D341Med (cell line): Measurements from ENCODE around the gene HSBP1L1.
A peak's percentile ranks its signal among the peaks of the same experiment; 100 is the strongest.

Experiments used
- DNase-seq: peaks from one replicate; pipeline ENCODE4 v3.0.0; 2012; ENCODE audit warnings: low spot score

The HSBP1L1 gene

DNA sequence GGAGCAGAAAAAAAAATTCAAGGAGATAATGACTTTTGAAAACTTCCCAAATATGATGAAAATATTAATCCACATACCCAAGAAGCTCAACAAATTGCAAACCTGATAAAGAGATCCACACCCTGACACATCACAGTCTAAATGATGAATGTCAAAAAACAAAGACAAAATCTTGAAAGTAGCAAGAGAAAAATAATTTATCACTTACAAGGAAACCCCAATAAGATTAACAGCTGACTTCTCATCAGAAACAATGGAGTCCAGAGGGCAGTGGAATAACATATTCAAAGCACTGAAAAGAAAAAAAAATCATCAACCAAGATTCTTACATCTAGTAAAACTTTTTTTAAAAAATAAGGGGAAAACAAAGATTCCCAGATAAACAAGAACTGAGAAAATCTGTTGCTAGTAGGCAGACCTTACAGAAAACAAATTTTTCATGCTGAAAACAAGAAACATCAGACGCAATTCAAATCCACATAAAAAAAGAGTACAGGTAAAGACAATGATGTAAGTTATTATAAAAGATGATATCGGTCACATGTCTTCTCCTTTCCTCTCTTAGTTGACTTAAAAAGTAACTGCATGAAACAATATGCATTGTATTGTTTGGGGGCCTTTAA lies 34.3 kb upstream of the HSBP1L1 start:
- no peak for DNase-seq

- no peak for DNase-seq
Measured at GRCh38 chr18:79931475-79931874, 33.0 kb upstream of the HSBP1L1 start.

GRCh38 chr18:79932907-79933306 lies 31.5 kb upstream of the HSBP1L1 start:
- no peak for DNase-seq

GRCh38 chr18:79933765-79934164 lies 30.7 kb upstream of the HSBP1L1 start:
- DNase-seq: no peak

GRCh38 chr18:79934311-79935097 lies 29.9 kb upstream of the HSBP1L1 start:
- DNase-seq: peak; percentile 56

DNA sequence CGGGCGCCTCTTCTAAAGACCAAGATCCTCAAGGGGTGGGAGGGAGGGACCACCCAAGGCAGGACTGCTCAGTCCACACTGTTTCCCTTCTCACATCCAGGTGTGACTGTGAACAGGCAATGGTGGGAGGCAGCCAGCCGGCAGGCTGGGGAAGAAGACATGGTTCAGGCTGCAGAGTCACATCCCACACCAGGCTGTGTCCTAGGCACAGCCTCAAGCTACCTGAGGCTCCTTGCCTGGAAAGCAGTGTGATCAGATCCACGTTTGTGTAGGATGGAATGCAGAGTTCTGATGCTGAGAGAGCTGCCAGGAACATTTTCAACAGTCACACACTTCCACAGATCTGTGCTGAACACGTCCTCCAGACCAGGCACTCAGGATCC lies 29.4 kb upstream of the HSBP1L1 start:
- peak; percentile 24 for DNase-seq

- no peak for DNase-seq
Measured at GRCh38 chr18:79935499-79935898, 28.9 kb upstream of the HSBP1L1 start.

GRCh38 chr18:79935925-79936324 lies 28.5 kb upstream of the HSBP1L1 start:
- peak; percentile 24 for DNase-seq

DNA sequence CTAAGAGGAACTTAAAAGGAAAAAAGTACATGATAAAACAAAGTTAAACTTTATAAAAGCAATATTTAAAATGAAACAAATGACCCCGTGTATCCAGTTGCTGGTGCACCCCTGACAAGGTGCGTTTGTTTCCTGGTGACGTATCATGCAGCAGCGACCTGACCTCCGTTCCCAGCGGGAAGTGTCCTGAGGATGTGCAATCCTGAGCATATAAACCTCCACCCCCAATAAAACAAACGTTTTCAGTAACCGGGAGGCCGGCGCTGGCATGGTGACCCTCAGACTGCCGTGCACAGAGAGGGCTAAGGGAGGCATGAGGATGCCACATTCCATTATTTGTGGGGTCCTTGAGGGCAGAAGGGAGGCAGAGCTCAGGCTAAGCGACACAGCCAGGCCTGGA lies 27.8 kb upstream of the HSBP1L1 start:
- peak; percentile 24 for DNase-seq

DNA sequence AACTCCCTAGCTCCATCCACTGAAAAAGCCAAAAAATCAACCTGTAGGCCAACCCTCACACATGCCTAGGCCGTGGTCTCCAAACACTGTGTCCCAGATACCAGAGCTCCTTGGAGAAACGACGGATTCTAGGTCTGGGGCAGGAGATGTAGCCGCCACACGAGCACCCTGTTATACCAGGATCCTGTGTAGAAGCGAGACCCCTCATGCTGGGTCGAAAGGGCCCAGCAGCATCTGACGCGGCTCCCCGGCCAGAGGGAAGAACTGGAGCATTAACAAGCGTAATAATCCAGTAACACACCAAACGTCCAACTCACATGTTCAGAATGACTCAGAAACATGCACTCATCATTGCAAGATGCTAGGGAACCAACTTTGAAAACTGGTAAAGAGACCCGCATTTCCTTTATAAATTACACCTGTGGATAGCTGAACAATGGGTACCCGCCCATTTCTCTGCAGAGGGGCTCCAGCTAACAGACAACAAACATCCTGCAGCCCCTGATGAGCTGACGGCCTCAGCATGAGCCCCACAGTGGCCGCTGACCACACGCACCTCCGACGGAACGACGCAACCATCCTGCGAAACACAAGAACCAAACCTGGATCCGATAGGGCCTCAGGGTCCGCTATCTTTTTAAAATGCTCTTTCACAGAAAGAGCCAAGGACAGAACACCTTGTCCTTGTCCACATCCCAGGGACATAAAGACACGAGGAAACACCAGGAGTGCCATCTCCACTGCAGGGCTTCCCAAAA lies 27.2 kb upstream of the HSBP1L1 start:
- peak; percentile 30 for DNase-seq

DNA sequence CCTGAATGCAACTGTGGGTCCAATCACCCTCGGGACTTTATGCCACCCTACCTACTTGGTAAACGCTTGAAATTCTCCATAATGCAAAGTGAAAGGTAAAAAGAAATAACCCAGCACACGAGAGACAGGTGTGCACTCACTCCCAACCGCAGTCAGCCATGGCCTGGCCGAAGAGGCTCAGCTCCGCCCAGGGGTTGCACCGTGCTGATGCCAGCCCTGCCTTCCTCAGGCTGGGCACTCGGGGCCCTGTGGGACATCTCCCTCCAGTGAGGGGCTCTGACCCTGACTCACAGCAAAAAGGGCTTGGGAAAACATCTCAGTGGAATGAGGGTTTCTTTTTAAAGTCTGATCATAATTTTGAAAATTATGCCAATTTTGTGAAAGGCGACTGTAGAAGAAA lies 26.2 kb upstream of the HSBP1L1 start:
- DNase-seq: peak; percentile 38

DNA sequence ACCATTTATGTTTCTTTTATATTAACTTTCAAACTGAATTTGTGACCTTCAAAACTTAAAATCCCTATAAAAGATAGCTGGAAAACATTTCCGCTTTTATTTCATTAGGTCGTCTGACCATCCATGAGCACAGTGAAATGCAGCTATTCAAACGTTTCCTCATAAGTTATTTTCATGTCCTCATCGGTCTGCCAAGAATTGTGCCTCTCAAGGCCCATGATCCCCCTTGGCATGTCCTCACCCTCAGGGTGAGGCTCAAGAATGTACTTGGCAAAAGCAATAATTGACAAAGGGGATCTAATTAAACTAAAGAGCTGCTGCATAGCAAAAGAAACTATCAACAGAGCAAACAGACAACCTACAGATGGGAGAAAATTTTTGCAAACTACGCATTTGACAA lies 25.3 kb upstream of the HSBP1L1 start:
- DNase-seq: no peak

GRCh38 chr18:79940126-79940813 lies 24.2 kb upstream of the HSBP1L1 start:
- peak; percentile 34 for DNase-seq

DNA sequence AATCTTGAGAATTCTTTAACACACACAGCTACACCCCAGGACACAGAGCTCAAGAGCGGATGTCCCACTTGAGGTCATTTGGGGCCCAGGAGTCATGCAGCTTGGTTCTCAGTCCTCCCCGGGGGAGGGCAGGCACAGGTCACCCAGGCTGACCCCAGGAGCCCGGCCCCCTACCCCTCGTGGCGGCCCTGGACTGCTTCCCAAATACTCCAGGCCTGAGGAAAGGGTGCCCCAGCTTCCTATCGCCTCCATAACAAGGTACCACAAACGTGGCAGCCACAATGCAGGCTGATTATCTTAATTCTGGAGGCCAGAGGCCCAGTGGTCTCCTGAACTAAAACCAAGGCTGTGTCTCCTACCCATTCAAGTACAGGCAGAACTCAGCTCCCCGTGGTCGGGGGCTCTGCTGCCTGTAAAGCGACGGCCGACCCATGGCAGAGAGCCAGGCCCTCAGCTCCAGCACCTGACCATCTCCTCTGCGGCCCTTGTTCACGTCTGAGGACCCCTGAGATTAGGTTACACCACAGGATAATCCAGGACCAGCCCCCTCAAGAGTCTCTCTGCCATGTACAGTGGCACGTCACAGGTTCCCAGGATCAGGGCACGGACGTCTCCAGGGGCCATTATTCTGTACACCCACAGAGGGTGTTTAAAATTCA lies 23.5 kb upstream of the HSBP1L1 start:
- DNase-seq: peak; percentile 34

GRCh38 chr18:79941473-79942119 lies 22.8 kb upstream of the HSBP1L1 start:
- peak; percentile 24 for DNase-seq

- no peak for DNase-seq
Measured at GRCh38 chr18:79942211-79942610, 22.2 kb upstream of the HSBP1L1 start.

DNA sequence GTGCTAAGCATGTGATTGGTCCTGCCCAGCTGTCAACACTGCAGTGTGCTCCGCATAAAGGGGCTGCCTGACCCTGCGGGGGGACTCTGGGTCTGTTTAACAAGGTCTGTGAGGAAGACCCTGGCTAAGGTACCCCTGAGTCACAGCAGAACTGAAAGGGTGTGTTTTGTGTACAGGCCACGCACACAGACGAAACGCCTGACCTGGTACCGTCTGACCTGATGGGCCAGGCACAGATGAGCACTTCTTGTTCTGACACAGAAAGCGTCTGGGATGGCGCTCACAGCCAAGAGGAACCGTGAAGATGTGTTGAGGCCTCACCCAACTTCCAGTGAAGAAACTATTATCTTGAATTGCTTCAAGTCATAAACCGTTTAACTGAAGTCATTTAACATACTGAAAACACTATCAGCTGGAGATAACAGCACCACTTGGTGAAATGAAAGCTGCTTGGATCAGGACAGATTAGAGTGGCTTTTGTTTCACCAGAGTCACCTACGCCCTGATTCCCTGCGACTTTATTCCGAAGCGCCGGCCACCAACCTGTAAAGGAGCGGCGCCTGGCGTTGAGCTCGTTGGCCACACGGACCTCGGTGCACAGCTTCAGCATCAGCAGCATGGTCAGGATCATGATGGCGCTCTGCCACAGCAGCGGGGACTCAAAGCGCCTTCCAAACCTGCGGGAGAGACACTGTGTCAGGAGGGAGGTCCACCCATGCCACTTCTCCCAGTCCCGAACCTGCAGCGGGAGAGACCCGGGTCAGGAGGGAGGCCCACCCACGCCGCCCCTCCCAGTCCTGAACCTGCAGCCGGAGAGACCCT lies 21.4 kb upstream of the HSBP1L1 start:
- peak; percentile 28 for DNase-seq

DNA sequence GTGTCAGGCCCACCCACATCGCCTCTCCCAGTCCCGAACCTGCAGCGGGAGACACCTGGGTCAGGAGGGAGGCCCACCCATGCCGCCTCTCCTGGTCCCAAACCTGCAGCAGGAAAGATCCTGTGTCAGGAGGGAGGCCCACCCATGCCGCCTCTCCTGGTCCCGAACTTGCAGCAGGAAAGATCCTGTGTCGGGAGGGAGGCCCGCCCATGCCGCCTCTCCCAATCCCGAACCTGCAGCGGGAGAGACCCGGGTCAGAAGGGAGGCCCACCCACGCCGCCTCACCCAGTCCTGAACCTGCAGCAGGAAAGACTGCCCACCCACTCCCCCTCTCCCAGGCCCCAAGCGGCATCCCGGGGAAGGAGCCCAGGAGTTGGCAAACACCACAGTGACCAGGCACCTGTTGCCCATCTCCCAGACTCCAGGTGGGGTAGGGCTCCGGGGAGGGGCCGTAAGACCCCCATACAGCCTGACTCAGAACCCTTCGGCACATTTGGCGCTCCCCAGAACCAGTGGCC lies 20.8 kb upstream of the HSBP1L1 start:
- DNase-seq: peak; percentile 38

DNA sequence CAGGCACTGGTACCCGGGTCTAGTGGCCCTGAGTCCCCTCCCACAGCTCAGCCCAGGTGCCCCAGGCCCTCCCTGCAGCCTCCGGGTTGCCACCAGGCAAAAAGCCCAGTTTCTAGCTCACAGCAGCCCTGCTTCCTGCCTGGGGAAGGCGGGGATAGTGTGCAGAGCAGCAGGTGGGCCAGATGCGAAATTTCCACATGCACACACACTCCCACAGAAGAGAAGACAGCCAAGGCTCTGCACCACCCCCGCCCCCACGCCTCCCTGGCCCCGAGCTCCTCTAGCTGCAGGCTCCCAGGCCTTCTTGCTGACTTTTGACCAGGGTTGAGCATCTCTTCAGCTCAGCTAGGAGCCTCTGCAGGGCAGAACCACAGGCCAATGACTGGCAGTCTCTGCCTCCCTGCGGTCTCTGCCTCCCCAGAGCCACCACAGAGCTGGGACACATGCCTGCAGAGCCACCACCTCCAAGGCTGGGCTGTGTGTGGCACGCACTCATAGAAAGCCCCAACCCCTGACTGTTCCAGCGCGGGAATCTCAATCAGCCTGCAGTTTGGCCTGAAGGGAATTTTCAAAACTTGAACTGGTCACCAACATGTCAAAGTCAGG lies 20.2 kb upstream of the HSBP1L1 start:
- DNase-seq: peak; percentile 39

DNA sequence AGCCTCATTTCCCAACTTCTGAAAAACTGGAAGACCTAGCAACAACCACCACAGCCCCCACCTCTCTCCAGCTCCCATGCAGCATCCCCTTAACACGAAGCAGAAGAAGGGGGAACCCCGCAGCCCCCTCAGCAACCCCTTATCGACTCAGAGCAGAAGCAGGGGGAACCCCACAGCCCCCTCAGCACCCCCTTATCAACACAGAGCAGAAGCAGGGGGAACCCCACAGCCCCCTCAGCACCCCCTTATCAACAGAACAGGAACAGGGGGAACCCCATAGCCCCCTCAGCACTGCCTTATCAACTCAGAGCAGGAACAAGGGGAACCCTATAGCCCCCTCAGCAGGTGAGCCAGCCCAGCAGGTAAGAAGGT lies 19.7 kb upstream of the HSBP1L1 start:
- DNase-seq: no peak
